GM21529 (cell line): Measurements from ENCODE around the gene MBD3.
A peak's percentile ranks its signal among the peaks of the same experiment; 100 is the strongest.

Experiments
- ATAC-seq: cut with Tn5 transposase; IDR thresholded peaks from one replicate; pipeline ENCODE4 v1.9.1; 2021; ENCODE audit not compliant: unreplicated experiment

MBD3 gene

GRCh38 chr19:1574354-1575136 lies 18.1 kb downstream of the MBD3 start:
- ATAC-seq = no peak

GRCh38 chr19:1572795-1573194 lies 19.9 kb downstream of the MBD3 start:
- ATAC-seq = no peak

GRCh38 chr19:1571358-1571757 lies 21.3 kb downstream of the MBD3 start:
- ATAC-seq = no peak

- no peak for ATAC-seq
Observed at GRCh38 chr19:1570836-1571235, 21.8 kb downstream of the MBD3 start.

- no peak for ATAC-seq
Observed at GRCh38 chr19:1569997-1570396, 22.7 kb downstream of the MBD3 start.

- ATAC-seq = peak; percentile 50
Observed at GRCh38 chr19:1568320-1569019, 24.2 kb downstream of the MBD3 start, which contains the start of gene MEX3D. Gene MEX3D (minus strand): TSS chr19:1568325. CDS start chr19:1568058, 267 bp downstream.

- ATAC-seq = no peak
Observed at GRCh38 chr19:1567848-1568227, 24.8 kb downstream of the MBD3 start.

- no peak for ATAC-seq
Observed at GRCh38 chr19:1567116-1567847, 25.4 kb downstream of the MBD3 start.

GRCh38 chr19:1566392-1567115 lies 26.1 kb downstream of the MBD3 start:
- no peak for ATAC-seq

GRCh38 chr19:1563251-1563650 lies 29.4 kb downstream of the MBD3 start:
- ATAC-seq = no peak

GRCh38 chr19:1561236-1561842 lies 31.3 kb downstream of the MBD3 start:
- ATAC-seq = no peak

GRCh38 chr19:1560286-1560882 lies 32.3 kb downstream of the MBD3 start:
- no peak for ATAC-seq

- no peak for ATAC-seq
Observed at GRCh38 chr19:1558552-1558951, 34.1 kb downstream of the MBD3 start.

GRCh38 chr19:1556390-1557070 lies 36.1 kb downstream of the MBD3 start:
- ATAC-seq = no peak

GRCh38 chr19:1555487-1556389 lies 36.9 kb downstream of the MBD3 start:
- no peak for ATAC-seq

GRCh38 chr19:1554968-1555367 lies 37.7 kb downstream of the MBD3 start:
- no peak for ATAC-seq

- no peak for ATAC-seq
Observed at GRCh38 chr19:1553415-1553814, 39.2 kb downstream of the MBD3 start.
